Activated effector memory CD4-positive, alpha-beta T cell treated with anti-CD3 and anti-CD28 coated beads, Interleukin-2, amount 50 U/mL, for 16 hours (primary cell): ENCODE data around the gene CHRNA5.

Experiments
- DNase-seq: peaks from one replicate; pipeline ENCODE4 v3.0.0-alpha.2; 2020

CHRNA5 gene

GRCh38 chr15:78620527-78621421 is 55.5 kb downstream of the CHRNA5 start, which contains the start of gene CHRNA3:
CHRNA3 (minus strand) TSS chr15:78620996; CDS start chr15:78620794, 202 bp downstream.
- no peak for DNase-seq

GRCh38 chr15:78621810-78622402 is 56.6 kb downstream of the CHRNA5 start:
- DNase-seq = no peak

GRCh38 chr15:78623786-78624497 is 58.6 kb downstream of the CHRNA5 start:
- no peak for DNase-seq

GRCh38 chr15:78624651-78625590 is 59.6 kb downstream of the CHRNA5 start:
- DNase-seq = no peak

GRCh38 chr15:78625606-78626280 is 60.4 kb downstream of the CHRNA5 start:
- DNase-seq = no peak

GRCh38 chr15:78626381-78626995 is 61.2 kb downstream of the CHRNA5 start:
- DNase-seq = peak; percentile 21

GRCh38 chr15:78627348-78627747 is 62.0 kb downstream of the CHRNA5 start:
- no peak for DNase-seq

- DNase-seq = peak; percentile 4
Measured at GRCh38 chr15:78628227-78628626, 62.9 kb downstream of the CHRNA5 start.

GRCh38 chr15:78629031-78629715 is 63.9 kb downstream of the CHRNA5 start:
- DNase-seq = peak; percentile 50

- peak; percentile 44 for DNase-seq
Measured at GRCh38 chr15:78629716-78630065, 64.4 kb downstream of the CHRNA5 start.

- no peak for DNase-seq
Measured at GRCh38 chr15:78630886-78631633, 65.7 kb downstream of the CHRNA5 start.

GRCh38 chr15:78633348-78633747 is 68.0 kb downstream of the CHRNA5 start:
- DNase-seq = no peak

- peak; percentile 47 for DNase-seq
Measured at GRCh38 chr15:78634210-78635145, 69.2 kb downstream of the CHRNA5 start.

- peak; percentile 39 for DNase-seq
Measured at GRCh38 chr15:78635346-78635745, 70.0 kb downstream of the CHRNA5 start.

- no peak for DNase-seq
Measured at GRCh38 chr15:78636378-78636859, 71.1 kb downstream of the CHRNA5 start.

GRCh38 chr15:78637776-78638435 is 72.6 kb downstream of the CHRNA5 start:
- peak; percentile 57 for DNase-seq

- DNase-seq = peak; percentile 66
Measured at GRCh38 chr15:78638658-78639314, 73.5 kb downstream of the CHRNA5 start.
